NCI-H1694 treated with DMSO at 0.1 percent for 48 hours (cell line): ENCODE data around the gene MCTP1.
A peak's percentile ranks its signal among the peaks of the same experiment; 100 is the strongest.
"Not testable (repeated sequence)": the region's sequence is repeated elsewhere in the genome, so short reads cannot be mapped to it uniquely, and the experiment has no call there.

Experiments used
- DNase-seq: peaks from one replicate; lab custom pipeline; 2025; lab: John Stamatoyannopoulos, UW

Gene MCTP1

GRCh38 chr5:95029569-95030366 lies 255.1 kb downstream of the MCTP1 start:
- DNase-seq = no peak

GRCh38 chr5:95027775-95028174 lies 257.1 kb downstream of the MCTP1 start:
- DNase-seq = no peak

GRCh38 chr5:95027151-95027721 lies 257.7 kb downstream of the MCTP1 start:
- no peak for DNase-seq

GRCh38 chr5:95026718-95027117 lies 258.2 kb downstream of the MCTP1 start:
- no peak for DNase-seq

GRCh38 chr5:95022967-95023695 lies 261.8 kb downstream of the MCTP1 start:
- no peak for DNase-seq

- no peak for DNase-seq
Measured at GRCh38 chr5:95020345-95020744, 264.5 kb downstream of the MCTP1 start.

GRCh38 chr5:95018946-95019345 lies 265.9 kb downstream of the MCTP1 start:
- DNase-seq = no peak

GRCh38 chr5:95018511-95018910 lies 266.4 kb downstream of the MCTP1 start:
- no peak for DNase-seq

- no peak for DNase-seq
Measured at GRCh38 chr5:95009812-95010211, 275.1 kb downstream of the MCTP1 start.

- no peak for DNase-seq
Measured at GRCh38 chr5:95007921-95008597, 276.8 kb downstream of the MCTP1 start.

GRCh38 chr5:95005811-95006210 lies 279.1 kb downstream of the MCTP1 start:
- no peak for DNase-seq

GRCh38 chr5:94998670-94999069 lies 286.2 kb downstream of the MCTP1 start:
- no peak for DNase-seq

GRCh38 chr5:94994537-94994936 lies 290.4 kb downstream of the MCTP1 start:
- DNase-seq = not testable (repeated sequence)

GRCh38 chr5:94993491-94993890 lies 291.4 kb downstream of the MCTP1 start:
- DNase-seq = peak; percentile 41

- DNase-seq = no peak
Measured at GRCh38 chr5:94992325-94992724, 292.6 kb downstream of the MCTP1 start.

- no peak for DNase-seq
Measured at GRCh38 chr5:94983861-94984535, 300.9 kb downstream of the MCTP1 start.

- no peak for DNase-seq
Measured at GRCh38 chr5:94977437-94977836, 307.5 kb downstream of the MCTP1 start.

GRCh38 chr5:94976853-94977252 lies 308.0 kb downstream of the MCTP1 start:
- DNase-seq = no peak

- DNase-seq = no peak
Measured at GRCh38 chr5:94972268-94972667, 312.6 kb downstream of the MCTP1 start.

- peak; percentile 44 for DNase-seq
Measured at GRCh38 chr5:94969174-94969573, 315.7 kb downstream of the MCTP1 start.

- peak; percentile 78 for DNase-seq
Measured at GRCh38 chr5:94968507-94969095, 316.3 kb downstream of the MCTP1 start.

- DNase-seq = no peak
Measured at GRCh38 chr5:94967525-94967924, 317.4 kb downstream of the MCTP1 start.
